HL-60 (cell line): ENCODE results near the gene ADCY5.

Source experiments
- DNase-seq, 2 experiments: peaks; one replicate each; pipeline ENCODE4 v3.0.0-alpha.2; 2010 to 2020; ENCODE audit warnings: low read depth in 1 of 2, low spot score in 1 of 2
- H3K27ac ChIP-seq: fragments of 250-450 bp; sonication (Bioruptor Pico); replicated peaks from 2 replicates; pipeline ENCODE4 v1.5.1; 2020; ENCODE audit warnings: mild to moderate bottlenecking, moderate library complexity
- H3K27me3 ChIP-seq: fragments of 250-450 bp; sonication (Bioruptor Pico); 2 replicates; pipeline ENCODE4 v1.5.1; 2021; ENCODE audit warnings: mild to moderate bottlenecking, moderate library complexity; ENCODE audit not compliant: insufficient read depth, poor library complexity, severe bottlenecking
- H3K4me3 ChIP-seq: replicated peaks from 2 replicates; pipeline ENCODE4 v1.5.1; 2011; ENCODE audit warnings: mild to moderate bottlenecking, control low read depth, low read length; ENCODE audit not compliant: insufficient read depth
- CTCF ChIP-seq: IDR thresholded peaks from one replicate; pipeline ENCODE4 v1.5.1; 2011; ENCODE audit warnings: low read length, control low read depth, inconsistent platforms; ENCODE audit not compliant: insufficient read depth
- GABPA ChIP-seq: IDR thresholded peaks from 2 replicates; pipeline ENCODE4 v1.6.1; 2012; ENCODE audit warnings: low read depth
- POLR2AphosphoS5 ChIP-seq: IDR thresholded peaks from 2 replicates; pipeline ENCODE4 v1.6.1; 2012; ENCODE audit warnings: low read depth
- REST ChIP-seq: IDR thresholded peaks from 2 replicates; pipeline ENCODE4 v1.6.1; 2012; ENCODE audit warnings: low read depth; ENCODE audit not compliant: insufficient replicate concordance
- SPI1 ChIP-seq: IDR thresholded peaks from 2 replicates; pipeline ENCODE4 v1.6.1; 2012; ENCODE audit warnings: low read depth, mild to moderate bottlenecking, borderline replicate concordance

The ADCY5 gene

GRCh38 chr3:123261666-123262065 lies 187.2 kb downstream of the ADCY5 start:
- Histone ChIP-seq H3K27me3 (no peaks in the 10 kb centered on the region), H3K4me3 (no peak overlapping the region), H3K27ac (no peak overlapping the region)
- DNase-seq = no peak
- TF ChIP-seq CTCF = no peak
- no peak for TF ChIP-seq GABPA
- no peak for TF ChIP-seq POLR2AphosphoS5
- no peak for TF ChIP-seq SPI1
- no peak for TF ChIP-seq REST

GRCh38 chr3:123258811-123259420 lies 190.0 kb downstream of the ADCY5 start:
- Histone ChIP-seq H3K4me3 (no peak overlapping the region), H3K27me3 (no peaks in the 10 kb centered on the region), H3K27ac (no peak overlapping the region)
- DNase-seq = peak in 1 of 2 experiments; percentile 21
- TF ChIP-seq GABPA (no peak), REST (no peak), POLR2AphosphoS5 (no peak), CTCF (no peak), SPI1 (no peak)

- Histone ChIP-seq H3K27me3 (no peaks in the 10 kb centered on the region), H3K4me3 (no peak overlapping the region), H3K27ac (no peak overlapping the region)
- no peak for TF ChIP-seq CTCF
- no peak for TF ChIP-seq REST
- no peak for TF ChIP-seq GABPA
- TF ChIP-seq SPI1 = no peak
- TF ChIP-seq POLR2AphosphoS5 = no peak
- no peak for DNase-seq
These were observed 190.5 kb downstream of the ADCY5 start for GRCh38 chr3:123258359-123258758.
